ENCODE measurements around the gene GNA14. TPM values are rescaled to one million over a fixed set of nuclear protein-coding genes. Genes with fewer than 3 reads are reported as not detected.
A peak's percentile ranks its signal among the peaks of the same experiment; 100 is the strongest.

Gene GNA14
- polyA plus RNA-seq, 1 donor from 2014 or later: 0.40 TPM

DNA sequence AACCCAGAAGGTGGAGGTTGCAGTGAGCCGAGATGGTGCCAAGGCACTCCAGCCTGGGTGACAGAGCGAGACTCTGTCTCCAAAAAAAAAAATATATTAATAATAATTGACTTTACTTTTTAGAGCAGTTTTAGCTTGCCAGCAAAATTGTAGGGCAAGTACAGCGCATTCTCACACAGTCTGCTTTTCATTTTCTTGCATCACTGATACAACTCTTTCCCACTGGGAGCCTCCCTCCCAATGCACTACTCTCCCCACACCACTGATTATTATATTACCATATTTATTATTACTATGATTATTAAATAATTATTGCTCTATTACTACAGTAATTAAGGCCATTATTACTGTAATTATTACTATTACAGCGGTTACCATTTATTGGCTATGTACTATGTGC lies 212.8 kb downstream of the GNA14 start:
- no peak for TF ChIP-seq EZH2 (IDR thresholded peaks at IDR 0.05; ENCODE audit: borderline replicate concordance, insufficient read depth, low read length, poor library complexity, severe bottlenecking)
- no peak for TF ChIP-seq EP300 (conservative IDR thresholded peaks at IDR 0.05; ENCODE audit: poor library complexity, severe bottlenecking)
- TF ChIP-seq RAD21 (conservative IDR thresholded peaks at IDR 0.05): no peak
- no peak for TF ChIP-seq MXI1 (conservative IDR thresholded peaks at IDR 0.05; ENCODE audit: poor library complexity, severe bottlenecking)
- no peak for TF ChIP-seq SMC3 (conservative IDR thresholded peaks at IDR 0.05; ENCODE audit: poor library complexity)
- TF ChIP-seq, protein P1, sequence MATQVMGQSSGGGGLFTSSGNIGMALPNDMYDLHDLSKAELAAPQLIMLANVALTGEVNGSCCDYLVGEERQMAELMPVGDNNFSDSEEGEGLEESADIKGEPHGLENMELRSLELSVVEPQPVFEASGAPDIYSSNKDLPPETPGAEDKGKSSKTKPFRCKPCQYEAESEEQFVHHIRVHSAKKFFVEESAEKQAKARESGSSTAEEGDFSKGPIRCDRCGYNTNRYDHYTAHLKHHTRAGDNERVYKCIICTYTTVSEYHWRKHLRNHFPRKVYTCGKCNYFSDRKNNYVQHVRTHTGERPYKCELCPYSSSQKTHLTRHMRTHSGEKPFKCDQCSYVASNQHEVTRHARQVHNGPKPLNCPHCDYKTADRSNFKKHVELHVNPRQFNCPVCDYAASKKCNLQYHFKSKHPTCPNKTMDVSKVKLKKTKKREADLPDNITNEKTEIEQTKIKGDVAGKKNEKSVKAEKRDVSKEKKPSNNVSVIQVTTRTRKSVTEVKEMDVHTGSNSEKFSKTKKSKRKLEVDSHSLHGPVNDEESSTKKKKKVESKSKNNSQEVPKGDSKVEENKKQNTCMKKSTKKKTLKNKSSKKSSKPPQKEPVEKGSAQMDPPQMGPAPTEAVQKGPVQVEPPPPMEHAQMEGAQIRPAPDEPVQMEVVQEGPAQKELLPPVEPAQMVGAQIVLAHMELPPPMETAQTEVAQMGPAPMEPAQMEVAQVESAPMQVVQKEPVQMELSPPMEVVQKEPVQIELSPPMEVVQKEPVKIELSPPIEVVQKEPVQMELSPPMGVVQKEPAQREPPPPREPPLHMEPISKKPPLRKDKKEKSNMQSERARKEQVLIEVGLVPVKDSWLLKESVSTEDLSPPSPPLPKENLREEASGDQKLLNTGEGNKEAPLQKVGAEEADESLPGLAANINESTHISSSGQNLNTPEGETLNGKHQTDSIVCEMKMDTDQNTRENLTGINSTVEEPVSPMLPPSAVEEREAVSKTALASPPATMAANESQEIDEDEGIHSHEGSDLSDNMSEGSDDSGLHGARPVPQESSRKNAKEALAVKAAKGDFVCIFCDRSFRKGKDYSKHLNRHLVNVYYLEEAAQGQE (IDR thresholded peaks at IDR 0.05; ENCODE audit: borderline replicate concordance): no peak
- TF ChIP-seq, protein P2, sequence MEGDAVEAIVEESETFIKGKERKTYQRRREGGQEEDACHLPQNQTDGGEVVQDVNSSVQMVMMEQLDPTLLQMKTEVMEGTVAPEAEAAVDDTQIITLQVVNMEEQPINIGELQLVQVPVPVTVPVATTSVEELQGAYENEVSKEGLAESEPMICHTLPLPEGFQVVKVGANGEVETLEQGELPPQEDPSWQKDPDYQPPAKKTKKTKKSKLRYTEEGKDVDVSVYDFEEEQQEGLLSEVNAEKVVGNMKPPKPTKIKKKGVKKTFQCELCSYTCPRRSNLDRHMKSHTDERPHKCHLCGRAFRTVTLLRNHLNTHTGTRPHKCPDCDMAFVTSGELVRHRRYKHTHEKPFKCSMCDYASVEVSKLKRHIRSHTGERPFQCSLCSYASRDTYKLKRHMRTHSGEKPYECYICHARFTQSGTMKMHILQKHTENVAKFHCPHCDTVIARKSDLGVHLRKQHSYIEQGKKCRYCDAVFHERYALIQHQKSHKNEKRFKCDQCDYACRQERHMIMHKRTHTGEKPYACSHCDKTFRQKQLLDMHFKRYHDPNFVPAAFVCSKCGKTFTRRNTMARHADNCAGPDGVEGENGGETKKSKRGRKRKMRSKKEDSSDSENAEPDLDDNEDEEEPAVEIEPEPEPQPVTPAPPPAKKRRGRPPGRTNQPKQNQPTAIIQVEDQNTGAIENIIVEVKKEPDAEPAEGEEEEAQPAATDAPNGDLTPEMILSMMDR (IDR thresholded peaks at IDR 0.05; ENCODE audit: poor library complexity, severe bottlenecking): no peak
- TF ChIP-seq TAF1 (IDR thresholded peaks at IDR 0.05; ENCODE audit: low read depth): no peak
- no peak for TF ChIP-seq POLR2AphosphoS5 (IDR thresholded peaks at IDR 0.05)
- Histone ChIP-seq H3K27me3 (ENCODE audit: insufficient read depth, low read depth, low read length) (no peaks in the 10 kb centered on the region), H3K4me3 (ENCODE audit: low read length) (no peak overlapping the region), H3K27ac (ENCODE audit: low read length) (no peak overlapping the region), H3K36me3 (ENCODE audit: insufficient read depth, low read length) (no peaks in the 10 kb centered on the region), H3K9ac (ENCODE audit: low read length) (no peak overlapping the region), H3K9me2 (ENCODE audit: insufficient read depth, low read length) (no peaks in the 10 kb centered on the region), H3K79me2 (replicated peaks; ENCODE audit: insufficient read depth, low read length) (no peaks in the 10 kb centered on the region), H3K4me2 (ENCODE audit: low read length) (no peak overlapping the region), H3F3A (ENCODE audit: insufficient read depth, low read length, poor library complexity, severe bottlenecking) (no peaks in the 10 kb centered on the region), H3K9me3 (ENCODE audit: low read length) (no peaks in the 10 kb centered on the region), H4K20me1 (ENCODE audit: insufficient read depth) (no peaks in the 10 kb centered on the region), H2AFZ (ENCODE audit: low read depth, low read length) (no peak overlapping the region)

DNA sequence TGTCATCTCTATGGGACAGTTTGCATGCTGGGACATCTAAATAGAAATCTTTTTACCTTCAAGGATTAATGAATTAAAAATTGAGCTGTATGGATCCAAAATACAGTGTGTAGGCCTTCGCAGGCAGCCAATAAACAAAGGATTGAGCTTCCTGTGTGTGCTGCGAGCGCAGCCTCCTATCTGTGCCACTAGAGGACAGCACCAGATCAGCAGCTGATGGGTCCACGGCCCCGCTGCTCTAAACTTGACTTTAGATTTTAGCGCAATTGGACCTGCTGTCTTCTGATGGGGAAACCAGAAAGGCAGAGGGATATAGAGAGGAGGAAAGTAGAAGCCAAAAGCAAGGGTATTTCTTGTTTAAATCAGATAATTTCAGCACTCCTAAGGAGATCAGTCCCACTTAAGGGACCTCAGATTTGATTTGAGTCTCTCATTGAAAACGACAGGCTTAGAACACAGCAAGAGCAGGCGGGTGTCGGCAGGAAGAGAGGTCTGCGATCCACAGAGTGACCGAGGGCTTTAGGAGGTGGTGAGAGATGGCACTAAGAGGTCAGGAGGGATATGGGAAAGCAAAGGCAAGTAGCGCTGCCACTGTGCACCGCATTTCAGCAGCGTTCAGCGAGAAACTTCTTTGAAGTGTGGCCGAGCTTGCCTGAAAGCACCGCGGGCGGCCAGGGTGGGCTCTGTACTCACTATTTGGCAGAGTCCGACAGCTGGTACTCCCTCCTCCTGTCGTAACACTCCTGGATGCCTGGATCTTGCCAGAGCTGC lies 214.3 kb downstream of the GNA14 start:
- peak overlapping the region; percentile 41 for H3K9ac ChIP-seq (ENCODE audit: low read length)
- no peaks in the 10 kb centered on the region for H3K79me2 ChIP-seq (replicated peaks; ENCODE audit: insufficient read depth, low read length)
- no peak for TF ChIP-seq EP300 (conservative IDR thresholded peaks at IDR 0.05; ENCODE audit: poor library complexity, severe bottlenecking)
- TF ChIP-seq, protein P2 (IDR thresholded peaks at IDR 0.05; ENCODE audit: poor library complexity, severe bottlenecking): peak; percentile 98
- TF ChIP-seq SMC3 (conservative IDR thresholded peaks at IDR 0.05; ENCODE audit: poor library complexity): peak; percentile 97
- TF ChIP-seq TAF1 (IDR thresholded peaks at IDR 0.05; ENCODE audit: low read depth): no peak
- no peak for TF ChIP-seq POLR2AphosphoS5 (IDR thresholded peaks at IDR 0.05)
- peak; percentile 99 for TF ChIP-seq RAD21 (conservative IDR thresholded peaks at IDR 0.05)
- TF ChIP-seq MXI1 (conservative IDR thresholded peaks at IDR 0.05; ENCODE audit: poor library complexity, severe bottlenecking): peak; percentile 19
- TF ChIP-seq, protein P1 (IDR thresholded peaks at IDR 0.05; ENCODE audit: borderline replicate concordance): no peak
- no peak for TF ChIP-seq EZH2 (IDR thresholded peaks at IDR 0.05; ENCODE audit: borderline replicate concordance, insufficient read depth, low read length, poor library complexity, severe bottlenecking)
- H2AFZ ChIP-seq (ENCODE audit: low read depth, low read length): peak overlapping the region; percentile 75
- H3K27ac ChIP-seq (ENCODE audit: low read length): no peak overlapping the region
- no peak overlapping the region for H3K4me2 ChIP-seq (ENCODE audit: low read length)
- no peaks in the 10 kb centered on the region for H3K9me3 ChIP-seq (ENCODE audit: low read length)
- no peaks in the 10 kb centered on the region for H4K20me1 ChIP-seq (ENCODE audit: insufficient read depth)
- no peaks in the 10 kb centered on the region for H3K36me3 ChIP-seq (ENCODE audit: insufficient read depth, low read length)
- H3F3A ChIP-seq (ENCODE audit: insufficient read depth, low read length, poor library complexity, severe bottlenecking): no peaks in the 10 kb centered on the region
- no peaks in the 10 kb centered on the region for H3K9me2 ChIP-seq (ENCODE audit: insufficient read depth, low read length)
- no peak overlapping the region for H3K4me3 ChIP-seq (ENCODE audit: low read length)
- H3K27me3 ChIP-seq (ENCODE audit: insufficient read depth, low read depth, low read length): no peaks in the 10 kb centered on the region
